ENCODE measurements around the gene SFXN3. TPM values are rescaled to one million over a fixed set of nuclear protein-coding genes. Genes with fewer than 3 reads are reported as not detected.

Gene SFXN3
- polyA plus RNA-seq, 3 donors: 21.3 to 152 (median 24.2) TPM

GRCh38 chr10:101044117-101044516 lies 13.1 kb downstream of the SFXN3 start:
- H3K36me3 ChIP-seq (replicated peaks in 1 of 2; ENCODE audit: control insufficient read depth in 1 of 2, insufficient read depth in 2 of 2, low read length in 2 of 2): peaks cover 7 to 13% of the 10 kb centered on the region in 2 donors
- Mint-ChIP-seq H3K4me3 (no peak overlapping the region), H3K27ac (no peak overlapping the region), H3K36me3 (peaks cover 14 to 18% of the 10 kb centered on the region in 2 donors), H3K9me3 (peaks cover 0 to 15% (median 4%) of the 10 kb centered on the region in 7 donors), H3K4me1 (peaks cover 26% of the 10 kb centered on the region), H3K27me3 (ENCODE audit: low read depth in 3 of 3) (peaks cover 38 to 40% (median 39%) of the 10 kb centered on the region in 3 donors)
- 83% methylated on average over 1 of the region's 2 CpGs for WGBS (ENCODE audit: insufficient coverage)
- peaks cover 0 to 13% of the 10 kb centered on the region in 2 donors for H3K9me3 ChIP-seq (replicated peaks in 1 of 2; ENCODE audit: control insufficient read depth in 1 of 2, insufficient read depth in 1 of 2, low read length in 2 of 2)
- H3K79me2 ChIP-seq (ENCODE audit: insufficient read depth, low read length): no peaks in the 10 kb centered on the region
- TF ChIP-seq CTCF (IDR thresholded peaks at IDR 0.05): no peak
- H3K4me3 ChIP-seq (replicated peaks in 1 of 3; ENCODE audit: low read depth in 2 of 3, low read length in 3 of 3): no peak overlapping the region
- no peak overlapping the region for H3K27ac ChIP-seq (ENCODE audit: low read depth in 1 of 2, low read length in 2 of 2)
- no peak overlapping the region for H3K4me2 ChIP-seq (replicated peaks; ENCODE audit: extremely low read depth, low read length, poor library complexity, severe bottlenecking)
- intact Hi-C loops (cut with micrococcal nuclease): loop anchor here in 1 of 2 donors (5.0 kb wide), 1 partner anchor 98 kb away; no protein-coding TSS in a partner anchor
- H2AFZ ChIP-seq (ENCODE audit: insufficient read depth, low read depth, low read length, poor library complexity, severe bottlenecking): no peak overlapping the region
- peaks cover 27 to 42% of the 10 kb centered on the region in 2 donors for H3K27me3 ChIP-seq (ENCODE audit: control insufficient read depth in 2 of 2, insufficient read depth in 2 of 2, low read length in 2 of 2)
- peaks cover 14 to 22% of the 10 kb centered on the region in 2 donors for H3K4me1 ChIP-seq (ENCODE audit: control insufficient read depth in 1 of 2, insufficient read depth in 2 of 2, low read length in 2 of 2)
- no peak overlapping the region for H3K9ac ChIP-seq (ENCODE audit: insufficient read depth, low read length, poor library complexity, severe bottlenecking)
- no peak for DNase-seq
- no peaks in the 10 kb centered on the region for H4K20me1 ChIP-seq (ENCODE audit: insufficient read depth, low read length)

- H2AFZ ChIP-seq (ENCODE audit: insufficient read depth, low read depth, low read length, poor library complexity, severe bottlenecking): no peak overlapping the region
- H3K27ac ChIP-seq (ENCODE audit: low read depth in 1 of 2, low read length in 2 of 2): no peak overlapping the region
- H3K36me3 ChIP-seq (replicated peaks in 1 of 2; ENCODE audit: control insufficient read depth in 1 of 2, insufficient read depth in 2 of 2, low read length in 2 of 2): no peaks in the 10 kb centered on the region
- WGBS (ENCODE audit: insufficient coverage): 80% methylated on average over 15 of the region's 25 CpGs
- Mint-ChIP-seq H3K4me1 (peaks cover 29% of the 10 kb centered on the region), H3K36me3 (peaks cover 4 to 8% of the 10 kb centered on the region in 2 donors), H3K4me3 (peak overlapping the region in 1 of 2 donors; percentile 77), H3K27ac (no peak overlapping the region), H3K9me3 (peaks cover 0 to 23% (median 6%) of the 10 kb centered on the region in 7 donors), H3K27me3 (ENCODE audit: low read depth in 3 of 3) (peaks cover 55 to 60% (median 60%) of the 10 kb centered on the region in 3 donors)
- TF ChIP-seq CTCF (IDR thresholded peaks at IDR 0.05): no peak
- H4K20me1 ChIP-seq (ENCODE audit: insufficient read depth, low read length): no peaks in the 10 kb centered on the region
- H3K4me1 ChIP-seq (ENCODE audit: control insufficient read depth in 1 of 2, insufficient read depth in 2 of 2, low read length in 2 of 2): peaks cover 22 to 28% of the 10 kb centered on the region in 2 donors
- no peak overlapping the region for H3K4me3 ChIP-seq (replicated peaks in 1 of 3; ENCODE audit: low read depth in 2 of 3, low read length in 3 of 3)
- intact Hi-C loops (cut with micrococcal nuclease): no loop called here
- DNase-seq: no peak
- H3K9me3 ChIP-seq (replicated peaks in 1 of 2; ENCODE audit: control insufficient read depth in 1 of 2, insufficient read depth in 1 of 2, low read length in 2 of 2): peaks cover 0 to 17% of the 10 kb centered on the region in 2 donors
- no peaks in the 10 kb centered on the region for H3K79me2 ChIP-seq (ENCODE audit: insufficient read depth, low read length)
- peaks cover 36 to 64% of the 10 kb centered on the region in 2 donors for H3K27me3 ChIP-seq (ENCODE audit: control insufficient read depth in 2 of 2, insufficient read depth in 2 of 2, low read length in 2 of 2)
- no peak overlapping the region for H3K9ac ChIP-seq (ENCODE audit: insufficient read depth, low read length, poor library complexity, severe bottlenecking)
- H3K4me2 ChIP-seq (replicated peaks; ENCODE audit: extremely low read depth, low read length, poor library complexity, severe bottlenecking): no peak overlapping the region
Measured at GRCh38 chr10:101046332-101047238, 15.6 kb downstream of the SFXN3 start.
